CD14-positive monocyte (primary cell): ENCODE data around the gene ARCN1. TPM values are rescaled to one million over a fixed set of nuclear protein-coding genes. Genes with fewer than 3 reads are reported as not detected.
A peak's percentile ranks its signal among the peaks of the same experiment; 100 is the strongest.

Experiments
- DNase-seq, 3 donors: peaks; one replicate each; pipeline ENCODE4 v3.0.0-alpha.2; 2011 to 2022
- H2AFZ ChIP-seq: 2 replicates; pipeline ENCODE4 v1.6.0; 2012; ENCODE audit warnings: mild to moderate bottlenecking, low read depth, low read length, inconsistent platforms; ENCODE audit not compliant: insufficient read depth, poor library complexity, severe bottlenecking
- H3K27ac ChIP-seq, 2 donors: 1 replicate in 1 of 2; 2 replicates in 1 of 2; pipeline ENCODE4 v1.5.1; 2012 to 2013; ENCODE audit warnings: low read length in 2 of 2, control low read depth in 1 of 2, inconsistent platforms in 1 of 2, low read depth in 1 of 2, mild to moderate bottlenecking in 1 of 2
- H3K27me3 ChIP-seq, 2 donors: one replicate each; pipeline versions ENCODE4 v1.6.0 to v1.6.1; 2011 to 2013; ENCODE audit warnings: low read length in 2 of 2; ENCODE audit not compliant: control insufficient read depth in 2 of 2, insufficient read depth in 2 of 2
- H3K36me3 ChIP-seq, 2 donors: replicated peaks in 1 of 2; 1 replicate in 1 of 2; 2 replicates in 1 of 2; pipeline versions ENCODE4 v1.5.1 to v1.6.1; 2012 to 2013; ENCODE audit warnings: low read length in 2 of 2, control low read depth in 1 of 2, inconsistent platforms in 1 of 2, mild to moderate bottlenecking in 1 of 2; ENCODE audit not compliant: insufficient read depth in 2 of 2, control insufficient read depth in 1 of 2
- H3K4me1 ChIP-seq, 2 donors: 1 replicate in 1 of 2; 2 replicates in 1 of 2; pipeline versions ENCODE4 v1.5.1 to v1.6.1; 2012 to 2013; ENCODE audit warnings: low read length in 2 of 2, control low read depth in 1 of 2, inconsistent platforms in 1 of 2, mild to moderate bottlenecking in 1 of 2, moderate library complexity in 1 of 2; ENCODE audit not compliant: insufficient read depth in 2 of 2, control insufficient read depth in 1 of 2
- H3K4me2 ChIP-seq: replicated peaks from 2 replicates; pipeline ENCODE3; 2012; ENCODE audit warnings: low read length, moderate library complexity, mild to moderate bottlenecking; ENCODE audit not compliant: poor library complexity, severe bottlenecking; ENCODE audit errors: extremely low read depth
- H3K4me3 ChIP-seq, 3 experiments: fragments of 200-600 bp in 1 of 3; sonication (generic) in 1 of 3; replicated peaks in 1 of 3; 1 replicate in 2 of 3; 2 replicates in 1 of 3; pipeline ENCODE4 v1.5.1; 2011 to 2013; ENCODE audit warnings: low read length in 3 of 3, mild to moderate bottlenecking in 3 of 3, control low read depth in 2 of 3, low read depth in 2 of 3, inconsistent platforms in 1 of 3, moderate library complexity in 1 of 3
- H3K79me2 ChIP-seq: 2 replicates; pipeline ENCODE4 v1.6.0; 2012; ENCODE audit warnings: mild to moderate bottlenecking, control low read depth, inconsistent platforms, low read length, moderate library complexity; ENCODE audit not compliant: insufficient read depth
- H3K9ac ChIP-seq: 2 replicates; pipeline ENCODE4 v1.6.0; 2017; ENCODE audit warnings: low read length, mild to moderate bottlenecking; ENCODE audit not compliant: insufficient read depth, poor library complexity, severe bottlenecking
- H3K9me3 ChIP-seq, 2 donors: replicated peaks in 1 of 2; 1 replicate in 1 of 2; 2 replicates in 1 of 2; pipeline versions ENCODE4 v1.5.1 to v1.6.1; 2012 to 2013; ENCODE audit warnings: low read length in 2 of 2, control low read depth in 1 of 2; ENCODE audit not compliant: control insufficient read depth in 1 of 2, insufficient read depth in 1 of 2
- H4K20me1 ChIP-seq: 2 replicates; pipeline ENCODE4 v1.6.0; 2012; ENCODE audit warnings: mild to moderate bottlenecking, low read length, control low read depth, moderate library complexity; ENCODE audit not compliant: insufficient read depth
- H3K27ac Mint-ChIP-seq, 7 donors: one replicate each; pipeline ENCODE4 v1.8.0; 2020; ENCODE audit warnings: mild to moderate bottlenecking in 7 of 7, mixed read lengths in 7 of 7, moderate library complexity in 6 of 7, inconsistent platforms in 2 of 7
- H3K27me3 Mint-ChIP-seq, 3 donors: one replicate each; pipeline ENCODE4 v1.8.0; 2021 to 2022; ENCODE audit warnings: low read depth in 3 of 3, mild to moderate bottlenecking in 3 of 3, mixed read lengths in 3 of 3, moderate library complexity in 3 of 3, inconsistent platforms in 1 of 3
- H3K36me3 Mint-ChIP-seq, 2 donors: one replicate each; pipeline ENCODE4 v1.8.0; 2020; ENCODE audit warnings: mixed read lengths in 2 of 2, inconsistent platforms in 1 of 2, mild to moderate bottlenecking in 1 of 2
- H3K4me1 Mint-ChIP-seq: one replicate; pipeline ENCODE4 v1.8.0; 2020; ENCODE audit warnings: mild to moderate bottlenecking, mixed read lengths
- H3K4me3 Mint-ChIP-seq, 2 donors: one replicate each; pipeline ENCODE4 v1.8.0; 2020; ENCODE audit warnings: mild to moderate bottlenecking in 2 of 2, mixed read lengths in 2 of 2, moderate library complexity in 1 of 2
- H3K9me3 Mint-ChIP-seq, 7 donors: one replicate each; pipeline ENCODE4 v1.8.0; 2020 to 2022; ENCODE audit warnings: mixed read lengths in 7 of 7, mild to moderate bottlenecking in 6 of 7, moderate library complexity in 6 of 7, inconsistent platforms in 2 of 7
- CTCF ChIP-seq: fragments of 200-600 bp; IDR thresholded peaks from one replicate; pipeline ENCODE4 v1.8.0; 2022; ENCODE audit warnings: antibody characterized with exemption, mild to moderate bottlenecking
- WGBS: methylation state at CpG from one replicate; pipeline ENCODE4 v1.1.5; 2013; ENCODE audit warnings: missing lambda C conversion rate; ENCODE audit not compliant: insufficient coverage; 5-methylcytosine and 5-hydroxymethylcytosine counted together
- intact Hi-C, 2 donors: fragments of 100-400 bp; cut with micrococcal nuclease; formaldehyde crosslinking; loops; one replicate each; pipeline versions ENCODE4 v1.15.0 to v1.15.1; 2023
- polyA plus RNA-seq, 3 donors: library from polyadenylated mRNA; depleted of rRNA in 1 of 3; unstranded in 2 of 3; stranded (reverse) in 1 of 3; fragments of 300-500 nt in 2 of 3; fragments of >200 nt in 1 of 3; fragmentation: Illumina TruSeq in 2 of 3; gene quantifications; 1 replicate in 2 of 3; 2 replicates in 1 of 3; pipeline ENCODE4 v1.2.3, GENCODE V29; 2012 to 2021

ARCN1 gene
- polyA plus RNA-seq, 3 donors = 36.1 to 101 (median 79.7) TPM

GRCh38 chr11:118604566-118604965 lies 32.4 kb downstream of the ARCN1 start:
- no peak overlapping the region for H3K4me3 ChIP-seq
- WGBS = no CpG with 5 or more reads among the region's 3 CpGs
- peaks cover 3% of the 10 kb centered on the region for H4K20me1 ChIP-seq
- Mint-ChIP-seq H3K4me3 (no peak overlapping the region), H3K27me3 (peaks cover 33 to 46% (median 42%) of the 10 kb centered on the region in 3 donors), H3K4me1 (peaks cover 21% of the 10 kb centered on the region), H3K9me3 (peaks cover 0 to 14% (median 6%) of the 10 kb centered on the region in 7 donors), H3K27ac (no peak overlapping the region), H3K36me3 (peaks cover 44 to 47% of the 10 kb centered on the region in 2 donors)
- intact Hi-C loops = no loop called here
- no peak overlapping the region for H3K9ac ChIP-seq
- DNase-seq = no peak
- no peaks in the 10 kb centered on the region for H3K79me2 ChIP-seq
- peaks cover 0 to 9% of the 10 kb centered on the region in 2 donors for H3K9me3 ChIP-seq
- peaks cover 18 to 22% of the 10 kb centered on the region in 2 donors for H3K4me1 ChIP-seq
- H2AFZ ChIP-seq = no peak overlapping the region
- H3K27me3 ChIP-seq = peaks cover 26 to 47% of the 10 kb centered on the region in 2 donors
- TF ChIP-seq CTCF = no peak
- no peak overlapping the region for H3K4me2 ChIP-seq
- peaks cover 32 to 38% of the 10 kb centered on the region in 2 donors for H3K36me3 ChIP-seq
- no peak overlapping the region for H3K27ac ChIP-seq

DNA sequence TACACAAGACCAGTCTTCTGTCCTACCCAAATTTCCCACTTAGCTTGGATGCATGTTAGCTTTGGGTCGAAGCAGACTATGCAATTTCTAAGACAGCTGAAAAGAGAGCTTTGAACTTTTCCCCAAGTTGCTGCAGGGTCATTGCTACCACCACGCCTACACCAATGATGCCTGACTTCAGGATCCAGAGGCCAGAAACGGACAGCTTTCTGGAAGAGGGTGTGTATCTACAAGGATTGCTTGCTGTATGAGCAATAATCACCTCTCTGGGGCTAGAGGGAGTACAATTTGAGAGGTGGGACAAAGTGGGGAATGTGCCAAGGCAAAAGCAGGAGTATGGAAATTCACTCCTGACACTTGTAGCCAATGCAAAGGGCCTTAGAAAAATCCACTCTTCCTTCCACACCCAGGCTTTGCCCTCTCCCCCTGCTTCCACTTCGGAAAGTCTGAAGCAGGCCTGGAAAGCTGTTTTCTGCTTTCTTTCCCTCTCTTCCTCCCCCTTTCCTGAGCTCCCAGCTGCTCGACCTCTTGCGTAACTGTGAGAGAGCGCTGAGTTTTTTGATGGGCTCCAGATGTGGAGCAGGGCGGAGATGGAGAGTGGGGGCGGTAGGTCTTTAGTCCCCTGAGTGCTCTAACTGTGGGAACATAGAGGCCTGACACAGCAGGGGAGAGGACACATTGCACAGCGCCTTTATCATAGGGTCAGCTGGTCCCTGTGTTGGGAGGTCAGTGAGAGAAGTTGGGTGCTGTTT lies 33.1 kb downstream of the ARCN1 start:
- Mint-ChIP-seq H3K4me1 (peaks cover 27% of the 10 kb centered on the region), H3K4me3 (peak overlapping the region in 1 of 2 donors; percentile 31), H3K27ac (peak overlapping the region in 1 of 7 donors; percentile 61), H3K9me3 (peaks cover 0 to 17% (median 8%) of the 10 kb centered on the region in 7 donors), H3K36me3 (peaks cover 39 to 40% of the 10 kb centered on the region in 2 donors), H3K27me3 (peaks cover 40 to 53% (median 49%) of the 10 kb centered on the region in 3 donors)
- H3K79me2 ChIP-seq = no peaks in the 10 kb centered on the region
- peaks cover 33 to 54% of the 10 kb centered on the region in 2 donors for H3K27me3 ChIP-seq
- no peak for TF ChIP-seq CTCF
- DNase-seq = no peak
- peaks cover 25 to 29% of the 10 kb centered on the region in 2 donors for H3K4me1 ChIP-seq
- peaks cover 3% of the 10 kb centered on the region for H4K20me1 ChIP-seq
- H3K4me3 ChIP-seq = no peak overlapping the region
- peaks cover 0 to 12% of the 10 kb centered on the region in 2 donors for H3K9me3 ChIP-seq
- no peak overlapping the region for H3K4me2 ChIP-seq
- H3K9ac ChIP-seq = no peak overlapping the region
- peaks cover 25 to 30% of the 10 kb centered on the region in 2 donors for H3K36me3 ChIP-seq
- 46% methylated on average over 4 of the region's 10 CpGs for WGBS
- intact Hi-C loops = no loop called here
- H3K27ac ChIP-seq = no peak overlapping the region
- H2AFZ ChIP-seq = no peak overlapping the region
